ENCODE measurements around the gene CKS2.

The CKS2 gene

DNA sequence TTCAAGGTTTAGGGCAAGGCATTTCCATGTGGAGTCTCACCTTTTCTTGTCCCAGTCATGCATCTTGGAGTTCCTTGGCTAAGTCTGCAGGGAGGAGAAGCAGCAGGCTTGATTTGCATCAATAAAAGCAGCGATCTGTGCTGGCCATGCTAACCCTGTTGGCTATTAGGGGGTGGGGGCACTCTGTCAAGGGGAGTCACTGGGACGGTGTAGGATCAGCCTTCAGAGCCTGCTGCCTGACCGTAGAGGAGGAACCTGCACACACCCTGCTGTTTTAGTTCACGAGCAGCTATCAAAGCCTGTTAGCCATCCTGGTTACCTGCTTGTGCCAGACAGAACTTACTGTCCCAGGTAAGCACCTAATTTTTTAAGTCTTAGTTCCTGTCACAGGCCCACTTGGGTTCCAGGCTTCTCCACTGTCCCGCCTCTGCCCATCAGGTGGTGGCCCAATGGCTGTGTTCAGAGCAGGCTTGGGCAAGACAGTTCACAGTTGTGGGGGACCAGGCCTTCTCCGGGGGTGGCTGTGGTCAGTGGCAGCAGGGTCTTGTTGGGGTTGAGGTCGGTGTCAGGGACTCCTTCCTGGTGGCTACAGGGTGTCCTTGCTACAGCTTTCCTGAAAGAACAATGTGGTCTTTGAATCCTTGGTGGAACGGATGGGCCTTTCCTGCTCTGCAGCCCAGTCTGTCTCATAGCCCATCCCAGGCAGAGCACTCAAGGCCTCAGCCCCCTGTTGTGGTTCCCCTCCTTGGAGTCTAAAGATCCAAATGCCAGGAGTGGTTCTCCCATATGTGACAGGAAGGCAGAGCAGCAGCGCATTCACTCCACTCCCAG lies 51.0 kb downstream of the CKS2 start:
- TF ChIP-seq, protein P1, sequence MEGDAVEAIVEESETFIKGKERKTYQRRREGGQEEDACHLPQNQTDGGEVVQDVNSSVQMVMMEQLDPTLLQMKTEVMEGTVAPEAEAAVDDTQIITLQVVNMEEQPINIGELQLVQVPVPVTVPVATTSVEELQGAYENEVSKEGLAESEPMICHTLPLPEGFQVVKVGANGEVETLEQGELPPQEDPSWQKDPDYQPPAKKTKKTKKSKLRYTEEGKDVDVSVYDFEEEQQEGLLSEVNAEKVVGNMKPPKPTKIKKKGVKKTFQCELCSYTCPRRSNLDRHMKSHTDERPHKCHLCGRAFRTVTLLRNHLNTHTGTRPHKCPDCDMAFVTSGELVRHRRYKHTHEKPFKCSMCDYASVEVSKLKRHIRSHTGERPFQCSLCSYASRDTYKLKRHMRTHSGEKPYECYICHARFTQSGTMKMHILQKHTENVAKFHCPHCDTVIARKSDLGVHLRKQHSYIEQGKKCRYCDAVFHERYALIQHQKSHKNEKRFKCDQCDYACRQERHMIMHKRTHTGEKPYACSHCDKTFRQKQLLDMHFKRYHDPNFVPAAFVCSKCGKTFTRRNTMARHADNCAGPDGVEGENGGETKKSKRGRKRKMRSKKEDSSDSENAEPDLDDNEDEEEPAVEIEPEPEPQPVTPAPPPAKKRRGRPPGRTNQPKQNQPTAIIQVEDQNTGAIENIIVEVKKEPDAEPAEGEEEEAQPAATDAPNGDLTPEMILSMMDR (conservative IDR thresholded peaks at IDR 0.05; ENCODE audit: low read length) = no peak
- no peak for DNase-seq (ENCODE audit: low read depth)
- no peak overlapping the region for H3K4me3 ChIP-seq (ENCODE audit: low read length)

GRCh38 chr9:89362647-89363310 lies 51.8 kb downstream of the CKS2 start:
- TF ChIP-seq, protein P1 (conservative IDR thresholded peaks at IDR 0.05; ENCODE audit: low read length) = no peak
- no peak overlapping the region for H3K4me3 ChIP-seq (ENCODE audit: low read length)
- no peak for DNase-seq (ENCODE audit: low read depth)

DNA sequence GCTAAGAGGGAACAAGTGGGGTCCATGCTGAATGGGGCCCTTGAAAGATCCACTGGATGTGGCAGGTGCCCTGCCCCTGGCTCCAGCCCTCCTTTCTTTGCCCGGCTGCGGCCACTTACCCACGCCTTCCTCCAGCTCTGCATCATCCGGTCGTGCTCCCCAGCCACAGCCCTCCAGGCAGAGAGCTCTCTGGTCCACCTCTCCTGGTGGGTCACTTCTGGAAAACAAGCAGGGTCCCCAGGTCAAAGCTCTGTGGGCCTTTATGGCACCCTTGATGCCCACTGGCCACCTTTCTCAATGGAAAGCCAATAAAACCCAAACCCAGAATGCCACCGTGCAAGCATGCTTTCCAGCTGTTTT lies 52.3 kb downstream of the CKS2 start:
- DNase-seq (ENCODE audit: low read depth) = no peak
- TF ChIP-seq, protein P1 (conservative IDR thresholded peaks at IDR 0.05; ENCODE audit: low read length) = no peak
- H3K4me3 ChIP-seq (ENCODE audit: low read length) = no peak overlapping the region

GRCh38 chr9:89363921-89364665 lies 53.1 kb downstream of the CKS2 start:
- no peak overlapping the region for H3K4me3 ChIP-seq (ENCODE audit: low read length)
- TF ChIP-seq, protein P1 (conservative IDR thresholded peaks at IDR 0.05; ENCODE audit: low read length) = no peak
- DNase-seq (ENCODE audit: low read depth) = no peak

GRCh38 chr9:89364666-89365531 lies 53.9 kb downstream of the CKS2 start:
- no peak overlapping the region for H3K4me3 ChIP-seq (ENCODE audit: low read length)
- DNase-seq (ENCODE audit: low read depth) = no peak
- TF ChIP-seq, protein P1 (conservative IDR thresholded peaks at IDR 0.05; ENCODE audit: low read length) = no peak

- no peak for DNase-seq (ENCODE audit: low read depth)
- H3K4me3 ChIP-seq (ENCODE audit: low read length) = no peak overlapping the region
- TF ChIP-seq, protein P1 (conservative IDR thresholded peaks at IDR 0.05; ENCODE audit: low read length) = no peak
Observed at GRCh38 chr9:89365532-89365912, 54.5 kb downstream of the CKS2 start.

Measured in AG10803 (cell line).